Caco-2 (cell line): ENCODE data around the gene NKAIN4. TPM values are rescaled to one million over a fixed set of nuclear protein-coding genes. Genes with fewer than 3 reads are reported as not detected.

Experiments used
- BruUV-seq: library from RNA; stranded (reverse); fragments of 400-500 nt; replicated peaks from 2 replicates; lab custom pipeline; 2021; lab: Mats Ljungman, UMichigan
- CTCF ChIA-PET: fragments of 300-600 bp; sonication (Branson Sonifier 250); formaldehyde crosslinking; loops from one replicate; lab custom pipeline; 2022; ENCODE audit warnings: antibody characterized with exemption; lab: Charles Lee
- POLR2A ChIA-PET: fragments of 300-600 bp; sonication (Branson Sonifier 250); formaldehyde crosslinking; loops from one replicate; lab custom pipeline; 2022; ENCODE audit warnings: antibody characterized with exemption; lab: Charles Lee
- DNase-seq, 2 experiments: peaks; one replicate each; pipeline versions ENCODE4 v3.0.0 to v3.0.0-alpha.2; 2020 to 2022
- H3K27me3 ChIP-seq: replicated peaks from 2 replicates; pipeline ENCODE4 v1.6.0; 2011; ENCODE audit warnings: low read length; ENCODE audit not compliant: control insufficient read depth, insufficient read depth
- H3K36me3 ChIP-seq: 2 replicates; pipeline ENCODE4 v1.5.1; 2011; ENCODE audit warnings: low read length; ENCODE audit not compliant: control insufficient read depth, insufficient read depth
- H3K4me1 ChIP-seq: fragments of 250-450 bp; sonication (Bioruptor Pico); 2 replicates; pipeline ENCODE4 v1.5.1; 2020; ENCODE audit warnings: mild to moderate bottlenecking
- H3K4me3 ChIP-seq: 2 replicates; pipeline ENCODE4 v1.5.1; 2011; ENCODE audit warnings: low read depth, mild to moderate bottlenecking, control low read depth, low read length
- H3K9me3 ChIP-seq: fragments of 250-450 bp; sonication (Bioruptor Pico); 2 replicates; pipeline ENCODE4 v1.5.1; 2020; ENCODE audit warnings: mild to moderate bottlenecking, moderate library complexity
- H3K27ac Mint-ChIP-seq: one replicate; pipeline ENCODE4 v1.8.0; 2022; ENCODE audit warnings: mixed read lengths; ENCODE audit not compliant: unreplicated experiment
- H3K27me3 Mint-ChIP-seq: one replicate; pipeline ENCODE4 v1.8.0; 2022; ENCODE audit warnings: mixed read lengths; ENCODE audit not compliant: insufficient read depth, unreplicated experiment
- H3K36me3 Mint-ChIP-seq: one replicate; pipeline ENCODE4 v1.8.0; 2022; ENCODE audit warnings: mild to moderate bottlenecking, mixed read lengths; ENCODE audit not compliant: insufficient read depth, unreplicated experiment
- H3K4me1 Mint-ChIP-seq: one replicate; pipeline ENCODE4 v1.8.0; 2022; ENCODE audit warnings: low read depth, mixed read lengths; ENCODE audit not compliant: unreplicated experiment
- H3K4me3 Mint-ChIP-seq: one replicate; pipeline ENCODE4 v1.8.0; 2022; ENCODE audit warnings: mild to moderate bottlenecking, moderate library complexity, mixed read lengths; ENCODE audit not compliant: unreplicated experiment
- H3K9me3 Mint-ChIP-seq: one replicate; pipeline ENCODE4 v1.8.0; 2022; ENCODE audit warnings: mixed read lengths; ENCODE audit not compliant: unreplicated experiment
- CTCF ChIP-seq, 2 experiments: fragments of 200-600 bp in 1 of 2; IDR thresholded peaks; 1 replicate in 1 of 2; 2 replicates in 1 of 2; pipeline versions ENCODE4 v1.5.1 to v1.8.0; 2011 to 2022; ENCODE audit warnings: antibody characterized with exemption in 1 of 2, control low read depth in 1 of 2, inconsistent platforms in 1 of 2, low read depth in 1 of 2, low read length in 1 of 2, mild to moderate bottlenecking in 1 of 2, moderate library complexity in 1 of 2; ENCODE audit not compliant: insufficient read depth in 1 of 2, severe bottlenecking in 1 of 2, unreplicated experiment in 1 of 2
- intact Hi-C: fragments of 100-400 bp; cut with micrococcal nuclease; formaldehyde crosslinking; loops from one replicate; pipeline ENCODE4 v1.10.0; 2022; ENCODE audit not compliant: unreplicated experiment
- total RNA-seq: library from RNA; stranded (reverse); gene quantifications from 2 replicates; pipeline ENCODE4 v1.2.3, GENCODE V29; 2022

The NKAIN4 gene
- total RNA-seq, 1 experiment from 2014 or later, result 2.7 TPM

- H3K4me1 ChIP-seq, result peaks cover 44% of the 10 kb centered on the region
- Mint-ChIP-seq H3K27ac (no peak overlapping the region), H3K36me3 (no peaks in the 10 kb centered on the region), H3K4me1 (peaks cover 7% of the 10 kb centered on the region), H3K4me3 (no peak overlapping the region), H3K27me3 (no peaks in the 10 kb centered on the region), H3K9me3 (no peaks in the 10 kb centered on the region)
- intact Hi-C loops, result no loop called here
- H3K36me3 ChIP-seq, result no peaks in the 10 kb centered on the region
- no peaks in the 10 kb centered on the region for H3K27me3 ChIP-seq
- H3K9me3 ChIP-seq, result no peaks in the 10 kb centered on the region
- POLR2A ChIA-PET, result no interaction called here
- DNase-seq, result no peak
- CTCF ChIA-PET, result interaction anchor here (1.6 kb wide), 1 partner anchor 14 kb away, joined by 15 read pairs; no protein-coding TSS in a partner anchor
- no peak for TF ChIP-seq CTCF (IDR thresholded peaks at IDR 0.05; ENCODE audit: insufficient read depth in 1 of 2, low read depth in 1 of 2, low read length in 1 of 2, severe bottlenecking in 1 of 2, unreplicated experiment in 1 of 2)
- no peak overlapping the region for H3K4me3 ChIP-seq
- BruUV-seq, result no TSS peak
These were observed 16.2 kb downstream of the NKAIN4 start for GRCh38 chr20:63238031-63238430.

GRCh38 chr20:63236116-63236837 lies 18.0 kb downstream of the NKAIN4 start:
- Mint-ChIP-seq H3K4me1 (peaks cover 24% of the 10 kb centered on the region), H3K27ac (no peak overlapping the region), H3K4me3 (no peak overlapping the region), H3K9me3 (no peaks in the 10 kb centered on the region), H3K36me3 (no peaks in the 10 kb centered on the region), H3K27me3 (no peaks in the 10 kb centered on the region)
- DNase-seq, result no peak
- Histone ChIP-seq H3K27me3 (no peaks in the 10 kb centered on the region), H3K4me1 (peaks cover 52% of the 10 kb centered on the region), H3K4me3 (no peak overlapping the region), H3K9me3 (no peaks in the 10 kb centered on the region), H3K36me3 (no peaks in the 10 kb centered on the region)
- POLR2A ChIA-PET, result interaction anchor here (0.6 kb wide), 1 partner anchor 45 kb away, joined by 3 read pairs; no protein-coding TSS in a partner anchor
- no peak for TF ChIP-seq CTCF (IDR thresholded peaks at IDR 0.05; ENCODE audit: insufficient read depth in 1 of 2, low read depth in 1 of 2, low read length in 1 of 2, severe bottlenecking in 1 of 2, unreplicated experiment in 1 of 2)
- BruUV-seq, result no TSS peak
- CTCF ChIA-PET, result interaction anchor here (0.5 to 5.6 kb wide), 3 partner anchors 9 to 442 kb away, joined by 3 to 122 read pairs (median 8); no protein-coding TSS in a partner anchor
- intact Hi-C loops, result no loop called here

- POLR2A ChIA-PET, result interaction anchor here (0.6 to 1.3 kb wide), 2 partner anchors 37 to 46 kb away, joined by 3 read pairs; partner anchors contain the start of gene ARFGAP1
These were observed 18.8 kb downstream of the NKAIN4 start, which contains the start of gene BIRC7 for GRCh38 chr20:63235399-63235983. Gene BIRC7 (plus strand): TSS chr20:63235905. CDS start chr20:63236097, 192 bp downstream.

More at GRCh38 chr20:63235399-63235983, 18.8 kb downstream of the NKAIN4 start, which contains the start of gene BIRC7:
- Mint-ChIP-seq H3K4me3 (peak within 1 kb of the TSS; percentile 34), H3K27me3 (no peaks in the 10 kb centered on the region), H3K9me3 (no peaks in the 10 kb centered on the region), H3K36me3 (no peaks in the 10 kb centered on the region), H3K4me1 (peaks cover 24% of the 10 kb centered on the region), H3K27ac (no peak within 1 kb of the TSS)
- Histone ChIP-seq H3K36me3 (no peaks in the 10 kb centered on the region), H3K27me3 (no peaks in the 10 kb centered on the region), H3K4me1 (peaks cover 53% of the 10 kb centered on the region), H3K9me3 (no peaks in the 10 kb centered on the region), H3K4me3 (no peak within 1 kb of the TSS)
- no TSS peak for BruUV-seq
- TF ChIP-seq CTCF (IDR thresholded peaks at IDR 0.05; ENCODE audit: insufficient read depth in 1 of 2, low read depth in 1 of 2, low read length in 1 of 2, severe bottlenecking in 1 of 2, unreplicated experiment in 1 of 2), result no peak
- DNase-seq, result peak in 1 of 2 experiments; percentile 79
- CTCF ChIA-PET, result interaction anchor here (0.5 to 5.6 kb wide), 11 partner anchors 10 to 753 kb away, joined by 3 to 122 read pairs (median 7); partner anchors contain the start of gene ARFGAP1
- intact Hi-C loops, result no loop called here
